CD14-positive monocyte (primary cell): ENCODE data around the gene SLC10A1. TPM values are rescaled to one million over a fixed set of nuclear protein-coding genes. Genes with fewer than 3 reads are reported as not detected.
A peak's percentile ranks its signal among the peaks of the same experiment; 100 is the strongest.

Source experiments
- DNase-seq, 3 donors: peaks; one replicate each; pipeline ENCODE4 v3.0.0-alpha.2; 2011 to 2022
- H2AFZ ChIP-seq: 2 replicates; pipeline ENCODE4 v1.6.0; 2012; ENCODE audit warnings: mild to moderate bottlenecking, low read depth, low read length, inconsistent platforms; ENCODE audit not compliant: insufficient read depth, poor library complexity, severe bottlenecking
- H3K27ac ChIP-seq, 2 donors: 1 replicate in 1 of 2; 2 replicates in 1 of 2; pipeline ENCODE4 v1.5.1; 2012 to 2013; ENCODE audit warnings: low read length in 2 of 2, control low read depth in 1 of 2, inconsistent platforms in 1 of 2, low read depth in 1 of 2, mild to moderate bottlenecking in 1 of 2
- H3K27me3 ChIP-seq, 2 donors: one replicate each; pipeline versions ENCODE4 v1.6.0 to v1.6.1; 2011 to 2013; ENCODE audit warnings: low read length in 2 of 2; ENCODE audit not compliant: control insufficient read depth in 2 of 2, insufficient read depth in 2 of 2
- H3K36me3 ChIP-seq, 2 donors: replicated peaks in 1 of 2; 1 replicate in 1 of 2; 2 replicates in 1 of 2; pipeline versions ENCODE4 v1.5.1 to v1.6.1; 2012 to 2013; ENCODE audit warnings: low read length in 2 of 2, control low read depth in 1 of 2, inconsistent platforms in 1 of 2, mild to moderate bottlenecking in 1 of 2; ENCODE audit not compliant: insufficient read depth in 2 of 2, control insufficient read depth in 1 of 2
- H3K4me1 ChIP-seq, 2 donors: 1 replicate in 1 of 2; 2 replicates in 1 of 2; pipeline versions ENCODE4 v1.5.1 to v1.6.1; 2012 to 2013; ENCODE audit warnings: low read length in 2 of 2, control low read depth in 1 of 2, inconsistent platforms in 1 of 2, mild to moderate bottlenecking in 1 of 2, moderate library complexity in 1 of 2; ENCODE audit not compliant: insufficient read depth in 2 of 2, control insufficient read depth in 1 of 2
- H3K4me2 ChIP-seq: replicated peaks from 2 replicates; pipeline ENCODE3; 2012; ENCODE audit warnings: low read length, moderate library complexity, mild to moderate bottlenecking; ENCODE audit not compliant: poor library complexity, severe bottlenecking; ENCODE audit errors: extremely low read depth
- H3K4me3 ChIP-seq, 3 experiments: fragments of 200-600 bp in 1 of 3; sonication (generic) in 1 of 3; replicated peaks in 1 of 3; 1 replicate in 2 of 3; 2 replicates in 1 of 3; pipeline ENCODE4 v1.5.1; 2011 to 2013; ENCODE audit warnings: low read length in 3 of 3, mild to moderate bottlenecking in 3 of 3, control low read depth in 2 of 3, low read depth in 2 of 3, inconsistent platforms in 1 of 3, moderate library complexity in 1 of 3
- H3K79me2 ChIP-seq: 2 replicates; pipeline ENCODE4 v1.6.0; 2012; ENCODE audit warnings: mild to moderate bottlenecking, control low read depth, inconsistent platforms, low read length, moderate library complexity; ENCODE audit not compliant: insufficient read depth
- H3K9ac ChIP-seq: 2 replicates; pipeline ENCODE4 v1.6.0; 2017; ENCODE audit warnings: low read length, mild to moderate bottlenecking; ENCODE audit not compliant: insufficient read depth, poor library complexity, severe bottlenecking
- H3K9me3 ChIP-seq, 2 donors: replicated peaks in 1 of 2; 1 replicate in 1 of 2; 2 replicates in 1 of 2; pipeline versions ENCODE4 v1.5.1 to v1.6.1; 2012 to 2013; ENCODE audit warnings: low read length in 2 of 2, control low read depth in 1 of 2; ENCODE audit not compliant: control insufficient read depth in 1 of 2, insufficient read depth in 1 of 2
- H4K20me1 ChIP-seq: 2 replicates; pipeline ENCODE4 v1.6.0; 2012; ENCODE audit warnings: mild to moderate bottlenecking, low read length, control low read depth, moderate library complexity; ENCODE audit not compliant: insufficient read depth
- H3K27ac Mint-ChIP-seq, 7 donors: one replicate each; pipeline ENCODE4 v1.8.0; 2020; ENCODE audit warnings: mild to moderate bottlenecking in 7 of 7, mixed read lengths in 7 of 7, moderate library complexity in 6 of 7, inconsistent platforms in 2 of 7
- H3K27me3 Mint-ChIP-seq, 3 donors: one replicate each; pipeline ENCODE4 v1.8.0; 2021 to 2022; ENCODE audit warnings: low read depth in 3 of 3, mild to moderate bottlenecking in 3 of 3, mixed read lengths in 3 of 3, moderate library complexity in 3 of 3, inconsistent platforms in 1 of 3
- H3K36me3 Mint-ChIP-seq, 2 donors: one replicate each; pipeline ENCODE4 v1.8.0; 2020; ENCODE audit warnings: mixed read lengths in 2 of 2, inconsistent platforms in 1 of 2, mild to moderate bottlenecking in 1 of 2
- H3K4me1 Mint-ChIP-seq: one replicate; pipeline ENCODE4 v1.8.0; 2020; ENCODE audit warnings: mild to moderate bottlenecking, mixed read lengths
- H3K4me3 Mint-ChIP-seq, 2 donors: one replicate each; pipeline ENCODE4 v1.8.0; 2020; ENCODE audit warnings: mild to moderate bottlenecking in 2 of 2, mixed read lengths in 2 of 2, moderate library complexity in 1 of 2
- H3K9me3 Mint-ChIP-seq, 7 donors: one replicate each; pipeline ENCODE4 v1.8.0; 2020 to 2022; ENCODE audit warnings: mixed read lengths in 7 of 7, mild to moderate bottlenecking in 6 of 7, moderate library complexity in 6 of 7, inconsistent platforms in 2 of 7
- WGBS: methylation state at CpG from one replicate; pipeline ENCODE4 v1.1.5; 2013; ENCODE audit warnings: missing lambda C conversion rate; ENCODE audit not compliant: insufficient coverage; 5-methylcytosine and 5-hydroxymethylcytosine counted together
- intact Hi-C, 2 donors: fragments of 100-400 bp; cut with micrococcal nuclease; formaldehyde crosslinking; loops; one replicate each; pipeline versions ENCODE4 v1.15.0 to v1.15.1; 2023
- polyA plus RNA-seq, 3 donors: library from polyadenylated mRNA; depleted of rRNA in 1 of 3; unstranded in 2 of 3; stranded (reverse) in 1 of 3; fragments of 300-500 nt in 2 of 3; fragments of >200 nt in 1 of 3; fragmentation: Illumina TruSeq in 2 of 3; gene quantifications; 1 replicate in 2 of 3; 2 replicates in 1 of 3; pipeline ENCODE4 v1.2.3, GENCODE V29; 2012 to 2021
- TF ChIP-seq, protein P1 (sequence below): fragments of 200-600 bp; IDR thresholded peaks from one replicate; pipeline ENCODE4 v1.8.0; 2022; ENCODE audit warnings: antibody characterized with exemption, mild to moderate bottlenecking

Gene SLC10A1
- polyA plus RNA-seq, 3 donors = 0.09 TPM; not detected in 2

DNA sequence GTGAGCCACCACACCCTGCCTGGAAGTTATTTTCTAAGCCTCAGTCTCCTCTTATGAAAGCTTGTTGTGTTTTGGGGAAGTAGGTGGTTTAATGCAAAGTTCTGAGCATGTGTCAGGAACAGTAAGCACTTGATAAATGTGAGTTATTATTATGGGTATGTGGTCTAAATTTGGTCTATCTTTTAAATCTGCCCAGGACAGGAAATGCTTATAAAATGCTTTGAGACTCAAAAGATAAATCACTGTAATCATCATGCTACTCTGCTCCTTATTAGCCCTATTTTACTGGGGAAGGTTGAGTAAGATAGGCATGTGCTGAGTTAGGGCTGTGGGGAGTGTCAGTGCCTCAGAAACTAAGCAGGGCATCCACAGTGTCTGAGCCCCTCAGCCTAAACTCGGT, 43.2 kb downstream of the SLC10A1 start:
- Histone ChIP-seq H3K9ac (no peak overlapping the region), H3K9me3 (no peaks in the 10 kb centered on the region), H3K4me1 (peaks cover 4 to 7% of the 10 kb centered on the region in 2 donors), H3K36me3 (no peaks in the 10 kb centered on the region), H2AFZ (no peak overlapping the region), H3K4me2 (no peak overlapping the region), H3K79me2 (no peaks in the 10 kb centered on the region), H3K27ac (no peak overlapping the region), H3K27me3 (no peaks in the 10 kb centered on the region), H4K20me1 (no peaks in the 10 kb centered on the region), H3K4me3 (no peak overlapping the region)
- peaks cover 0 to 5% (median 2%) of the 10 kb centered on the region in 7 donors for H3K9me3 Mint-ChIP-seq
- peaks cover 0 to 4% (median 0%) of the 10 kb centered on the region in 3 donors for H3K27me3 Mint-ChIP-seq
- DNase-seq = no peak
- no peak overlapping the region for H3K4me3 Mint-ChIP-seq
- H3K36me3 Mint-ChIP-seq = no peaks in the 10 kb centered on the region
- intact Hi-C loops = no loop called here
- H3K4me1 Mint-ChIP-seq = peaks cover 20% of the 10 kb centered on the region
- H3K27ac Mint-ChIP-seq = peak overlapping the region in 4 of 7 donors; percentile 37 to 83 (median 60)
- TF ChIP-seq, protein P1, sequence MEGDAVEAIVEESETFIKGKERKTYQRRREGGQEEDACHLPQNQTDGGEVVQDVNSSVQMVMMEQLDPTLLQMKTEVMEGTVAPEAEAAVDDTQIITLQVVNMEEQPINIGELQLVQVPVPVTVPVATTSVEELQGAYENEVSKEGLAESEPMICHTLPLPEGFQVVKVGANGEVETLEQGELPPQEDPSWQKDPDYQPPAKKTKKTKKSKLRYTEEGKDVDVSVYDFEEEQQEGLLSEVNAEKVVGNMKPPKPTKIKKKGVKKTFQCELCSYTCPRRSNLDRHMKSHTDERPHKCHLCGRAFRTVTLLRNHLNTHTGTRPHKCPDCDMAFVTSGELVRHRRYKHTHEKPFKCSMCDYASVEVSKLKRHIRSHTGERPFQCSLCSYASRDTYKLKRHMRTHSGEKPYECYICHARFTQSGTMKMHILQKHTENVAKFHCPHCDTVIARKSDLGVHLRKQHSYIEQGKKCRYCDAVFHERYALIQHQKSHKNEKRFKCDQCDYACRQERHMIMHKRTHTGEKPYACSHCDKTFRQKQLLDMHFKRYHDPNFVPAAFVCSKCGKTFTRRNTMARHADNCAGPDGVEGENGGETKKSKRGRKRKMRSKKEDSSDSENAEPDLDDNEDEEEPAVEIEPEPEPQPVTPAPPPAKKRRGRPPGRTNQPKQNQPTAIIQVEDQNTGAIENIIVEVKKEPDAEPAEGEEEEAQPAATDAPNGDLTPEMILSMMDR = no peak
- no CpG with 5 or more reads among the region's 1 CpG for WGBS

DNA sequence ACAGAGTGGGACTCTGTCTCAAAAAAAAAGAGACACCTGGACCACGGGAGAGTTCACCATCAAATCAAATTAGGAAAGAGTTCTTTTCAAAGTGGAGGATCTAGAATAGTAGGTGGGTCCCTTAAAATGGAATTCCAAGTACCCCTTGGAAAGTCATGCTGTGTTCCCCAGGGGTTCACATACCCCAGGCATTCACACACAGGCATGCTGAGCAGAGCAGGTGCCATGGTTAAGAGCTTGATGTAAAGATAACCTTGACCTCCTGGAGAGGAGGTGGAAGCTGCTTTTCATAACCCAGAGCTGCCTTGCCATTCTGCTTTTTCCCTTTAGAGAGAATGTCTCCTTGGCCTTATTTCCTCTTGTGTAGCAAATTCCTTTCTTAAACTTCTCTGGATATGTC, 44.3 kb downstream of the SLC10A1 start:
- no peak overlapping the region for H2AFZ ChIP-seq
- H3K27me3 ChIP-seq = no peaks in the 10 kb centered on the region
- no peaks in the 10 kb centered on the region for H3K36me3 ChIP-seq
- no CpG with 5 or more reads among the region's 1 CpG for WGBS
- no peaks in the 10 kb centered on the region for H4K20me1 ChIP-seq
- H3K79me2 ChIP-seq = no peaks in the 10 kb centered on the region
- Mint-ChIP-seq H3K4me3 (no peak overlapping the region), H3K27me3 (peaks cover 0 to 4% (median 1%) of the 10 kb centered on the region in 3 donors), H3K4me1 (peaks cover 17% of the 10 kb centered on the region), H3K36me3 (no peaks in the 10 kb centered on the region), H3K9me3 (peaks cover 0 to 5% (median 2%) of the 10 kb centered on the region in 7 donors), H3K27ac (no peak overlapping the region)
- H3K27ac ChIP-seq = no peak overlapping the region
- no peak for DNase-seq
- TF ChIP-seq, protein P1 = no peak
- intact Hi-C loops = no loop called here
- H3K4me2 ChIP-seq = no peak overlapping the region
- H3K9ac ChIP-seq = no peak overlapping the region
- no peak overlapping the region for H3K4me3 ChIP-seq
- no peaks in the 10 kb centered on the region for H3K9me3 ChIP-seq
- H3K4me1 ChIP-seq = peaks cover 4 to 7% of the 10 kb centered on the region in 2 donors
